ENCODE measurements around the gene COA3.

The COA3 gene

GRCh38 chr17:42797067-42798007, 1.2 kb downstream of the COA3 start:
- no peak for DNase-seq (ENCODE audit: insufficient read length, low spot score)
- TF ChIP-seq CTCF (IDR thresholded peaks at IDR 0.05; ENCODE audit: insufficient read depth, missing control alignments), result no peak
- FAIRE-seq, result no peak

- FAIRE-seq (no peak), DNase-seq (ENCODE audit: insufficient read length, low spot score) (no peak)
- no peak for TF ChIP-seq CTCF (IDR thresholded peaks at IDR 0.05; ENCODE audit: insufficient read depth, missing control alignments)
These were observed 2.3 kb downstream of the COA3 start for GRCh38 chr17:42796066-42796758.

GRCh38 chr17:42795465-42795864, 3.0 kb downstream of the COA3 start:
- DNase-seq (ENCODE audit: insufficient read length, low spot score) (no peak), FAIRE-seq (no peak)
- TF ChIP-seq CTCF (IDR thresholded peaks at IDR 0.05; ENCODE audit: insufficient read depth, missing control alignments), result no peak

GRCh38 chr17:42795061-42795460, 3.4 kb downstream of the COA3 start:
- TF ChIP-seq CTCF (IDR thresholded peaks at IDR 0.05; ENCODE audit: insufficient read depth, missing control alignments), result no peak

GRCh38 chr17:42792545-42792944, 6.0 kb downstream of the COA3 start:
- FAIRE-seq, result no peak
- DNase-seq (ENCODE audit: insufficient read length, low spot score), result no peak
- TF ChIP-seq CTCF (IDR thresholded peaks at IDR 0.05; ENCODE audit: insufficient read depth, missing control alignments), result no peak

More at GRCh38 chr17:42795061-42795460, 3.4 kb downstream of the COA3 start:
- DNase-seq (ENCODE audit: insufficient read length, low spot score) (no peak), FAIRE-seq (no peak)

GRCh38 chr17:42791948-42792347, 6.6 kb downstream of the COA3 start:
- no peak for FAIRE-seq

More at GRCh38 chr17:42791948-42792347, 6.6 kb downstream of the COA3 start:
- TF ChIP-seq CTCF (IDR thresholded peaks at IDR 0.05; ENCODE audit: insufficient read depth, missing control alignments), result no peak
- DNase-seq (ENCODE audit: insufficient read length, low spot score), result no peak
